CD4-positive, alpha-beta T cell (primary cell): Measurements from ENCODE around the gene THOP1. TPM values are rescaled to one million over a fixed set of nuclear protein-coding genes. Genes with fewer than 3 reads are reported as not detected.

Experiments
- ATAC-seq: fragments of 200-7000 bp; cut with Tn5 transposase; one replicate; pipeline ENCODE4 v1.10.0; 2022; ENCODE audit warnings: mild to moderate bottlenecking; ENCODE audit not compliant: poor library complexity
- CTCF ChIA-PET: fragments of 350-600 bp; sonication (Branson Sonifier 250); formaldehyde crosslinking; loops from one replicate; lab custom pipeline; 2021; ENCODE audit warnings: antibody characterized with exemption, inconsistent platforms; lab: Charles Lee
- POLR2A ChIA-PET: fragments of 350-600 bp; sonication (Branson Sonifier 250); formaldehyde crosslinking; loops from one replicate; lab custom pipeline; 2021; ENCODE audit warnings: antibody characterized with exemption, inconsistent platforms; lab: Charles Lee
- DNase-seq, 14 experiments: peaks; one replicate each; pipeline ENCODE4 v3.0.0-alpha.2; 2013 to 2020; ENCODE audit warnings: mixed read lengths in 2 of 14
- H3K27ac ChIP-seq, 2 donors: one replicate each; pipeline versions ENCODE4 v1.5.1 to v1.7.0; 2013; ENCODE audit warnings: low read length in 2 of 2, low read depth in 1 of 2, mild to moderate bottlenecking in 1 of 2
- H3K27me3 ChIP-seq, 2 experiments: 1 replicate in 1 of 2; 2 replicates in 1 of 2; pipeline versions ENCODE4 v1.6.1 to v1.7.0; 2013; ENCODE audit warnings: low read length in 2 of 2, control low read depth in 1 of 2, mild to moderate bottlenecking in 1 of 2, moderate library complexity in 1 of 2; ENCODE audit not compliant: insufficient read depth in 2 of 2, control insufficient read depth in 1 of 2
- H3K36me3 ChIP-seq: one replicate; pipeline ENCODE4 v1.6.1; 2013; ENCODE audit warnings: low read length, control low read depth; ENCODE audit not compliant: insufficient read depth
- H3K4me1 ChIP-seq: one replicate; pipeline ENCODE4 v1.6.1; 2013; ENCODE audit warnings: low read length, control low read depth; ENCODE audit not compliant: insufficient read depth
- H3K4me3 ChIP-seq: one replicate; pipeline ENCODE4 v1.5.1; 2013; ENCODE audit warnings: mild to moderate bottlenecking, low read length, moderate library complexity
- H3K9me3 ChIP-seq, 2 experiments: 1 replicate in 1 of 2; 2 replicates in 1 of 2; pipeline versions ENCODE4 v1.6.1 to v1.7.0; 2013; ENCODE audit warnings: low read length in 2 of 2, mild to moderate bottlenecking in 2 of 2, control low read depth in 1 of 2, moderate library complexity in 1 of 2; ENCODE audit not compliant: control insufficient read depth in 1 of 2, insufficient read depth in 1 of 2
- H3K27ac Mint-ChIP-seq: one replicate; pipeline ENCODE4 v1.8.0; 2020; ENCODE audit warnings: mixed read lengths
- H3K27me3 Mint-ChIP-seq: one replicate; pipeline ENCODE4 v1.8.0; 2021; ENCODE audit warnings: mixed read lengths
- H3K36me3 Mint-ChIP-seq: one replicate; pipeline ENCODE4 v1.8.0; 2021; ENCODE audit warnings: low read depth, mixed read lengths
- H3K4me1 Mint-ChIP-seq: one replicate; pipeline ENCODE4 v1.8.0; 2021; ENCODE audit warnings: low read depth, mixed read lengths
- H3K4me3 Mint-ChIP-seq: one replicate; pipeline ENCODE4 v1.8.0; 2020; ENCODE audit warnings: mild to moderate bottlenecking, mixed read lengths
- H3K9me3 Mint-ChIP-seq: one replicate; pipeline ENCODE4 v1.8.0; 2020; ENCODE audit warnings: mixed read lengths
- CTCF ChIP-seq: fragments of 200-600 bp; IDR thresholded peaks from one replicate; pipeline ENCODE4 v1.8.0; 2022; ENCODE audit warnings: antibody characterized with exemption, mild to moderate bottlenecking
- intact Hi-C, 2 experiments: fragments of 100-400 bp; cut with DNase I in 1 of 2; cut with micrococcal nuclease in 1 of 2; formaldehyde crosslinking; loops; one replicate each; pipeline versions ENCODE4 v1.15.1 to v1.9.0; 2023 to 2025; cut with DNase I, micrococcal nuclease
- total RNA-seq, 174 experiments: library from RNA in 2 of 174; stranded (reverse) in 2 of 174; gene quantifications; one replicate each; pipeline ENCODE4 v1.2.3 and lab custom pipeline; 2021 to 2026

Gene THOP1
- total RNA-seq, 2 experiments from 2014 or later, result 26.6 to 27.3 TPM

- Mint-ChIP-seq H3K9me3 (no peaks in the 10 kb centered on the region), H3K4me3 (no peak overlapping the region), H3K4me1 (peaks cover 5% of the 10 kb centered on the region), H3K27me3 (no peaks in the 10 kb centered on the region), H3K36me3 (peaks cover 53% of the 10 kb centered on the region), H3K27ac (no peak overlapping the region)
- Histone ChIP-seq H3K9me3 (no peaks in the 10 kb centered on the region), H3K27me3 (no peaks in the 10 kb centered on the region), H3K4me3 (no peak overlapping the region), H3K27ac (no peak overlapping the region), H3K36me3 (peaks cover 64% of the 10 kb centered on the region), H3K4me1 (no peaks in the 10 kb centered on the region)
- POLR2A ChIA-PET, result no interaction called here
- intact Hi-C loops, result no loop called here
- CTCF ChIA-PET, result no interaction called here
- no peak for TF ChIP-seq CTCF
- ATAC-seq (no peak), DNase-seq (no peak)
Measured at GRCh38 chr19:2761309-2761677, 24.0 kb upstream of the THOP1 start.

- no peak overlapping the region for H3K4me3 Mint-ChIP-seq
- no peaks in the 10 kb centered on the region for H3K27me3 ChIP-seq
- ATAC-seq, result no peak
- POLR2A ChIA-PET, result no interaction called here
- no peak overlapping the region for H3K27ac Mint-ChIP-seq
- no peaks in the 10 kb centered on the region for H3K4me1 ChIP-seq
- peaks cover 54% of the 10 kb centered on the region for H3K36me3 Mint-ChIP-seq
- peaks cover 64% of the 10 kb centered on the region for H3K36me3 ChIP-seq
- TF ChIP-seq CTCF, result no peak
- no peak overlapping the region for H3K27ac ChIP-seq
- intact Hi-C loops, result no loop called here
- peaks cover 5% of the 10 kb centered on the region for H3K4me1 Mint-ChIP-seq
- no peak overlapping the region for H3K4me3 ChIP-seq
- CTCF ChIA-PET, result no interaction called here
- DNase-seq, result no peak
- H3K9me3 Mint-ChIP-seq, result no peaks in the 10 kb centered on the region
- H3K9me3 ChIP-seq, result no peaks in the 10 kb centered on the region
- H3K27me3 Mint-ChIP-seq, result no peaks in the 10 kb centered on the region
Measured at GRCh38 chr19:2761876-2762782, 23.2 kb upstream of the THOP1 start.

- no peaks in the 10 kb centered on the region for H3K27me3 ChIP-seq
- Mint-ChIP-seq H3K9me3 (no peaks in the 10 kb centered on the region), H3K36me3 (peaks cover 47% of the 10 kb centered on the region), H3K4me3 (no peak overlapping the region), H3K27ac (no peak overlapping the region), H3K4me1 (peaks cover 5% of the 10 kb centered on the region), H3K27me3 (no peaks in the 10 kb centered on the region)
- intact Hi-C loops, result no loop called here
- ATAC-seq (no peak), DNase-seq (no peak)
- no peak overlapping the region for H3K27ac ChIP-seq
- H3K4me3 ChIP-seq, result no peak overlapping the region
- TF ChIP-seq CTCF, result no peak
- H3K36me3 ChIP-seq, result peaks cover 67% of the 10 kb centered on the region
- ChIA-PET CTCF (no interaction called here), POLR2A (no interaction called here)
- H3K9me3 ChIP-seq, result no peaks in the 10 kb centered on the region
- no peaks in the 10 kb centered on the region for H3K4me1 ChIP-seq
Measured at GRCh38 chr19:2762783-2763496, 22.4 kb upstream of the THOP1 start.
